Naive B cell (primary cell): ENCODE results near the gene ITGA7. TPM values are rescaled to one million over a fixed set of nuclear protein-coding genes. Genes with fewer than 3 reads are reported as not detected.

Experiments
- ATAC-seq, 2 donors: fragments of 150-1000 bp; cut with Tn5 transposase; 2 replicates each; pipeline ENCODE4 v1.10.0; 2021; ENCODE audit warnings: low read depth in 2 of 2, mild to moderate bottlenecking in 2 of 2, moderate library complexity in 2 of 2
- DNase-seq: peaks from one replicate; pipeline ENCODE4 v3.0.0; 2022
- H3K27ac Mint-ChIP-seq, 6 donors: one replicate each; pipeline ENCODE4 v1.8.0; 2020 to 2022; ENCODE audit warnings: mild to moderate bottlenecking in 6 of 6, mixed read lengths in 6 of 6, moderate library complexity in 5 of 6, inconsistent platforms in 2 of 6
- H3K27me3 Mint-ChIP-seq, 3 donors: one replicate each; pipeline ENCODE4 v1.8.0; 2021 to 2022; ENCODE audit warnings: mixed read lengths in 3 of 3, mild to moderate bottlenecking in 1 of 3
- H3K36me3 Mint-ChIP-seq, 2 donors: one replicate each; pipeline ENCODE4 v1.8.0; 2020 to 2022; ENCODE audit warnings: mixed read lengths in 2 of 2, inconsistent platforms in 1 of 2, mild to moderate bottlenecking in 1 of 2
- H3K4me1 Mint-ChIP-seq, 3 donors: one replicate each; pipeline ENCODE4 v1.8.0; 2020 to 2022; ENCODE audit warnings: mixed read lengths in 3 of 3, inconsistent platforms in 1 of 3, mild to moderate bottlenecking in 1 of 3, moderate library complexity in 1 of 3
- H3K4me3 Mint-ChIP-seq, 8 donors: one replicate each; pipeline ENCODE4 v1.8.0; 2020 to 2022; ENCODE audit warnings: mild to moderate bottlenecking in 8 of 8, mixed read lengths in 8 of 8, moderate library complexity in 8 of 8, inconsistent platforms in 2 of 8
- H3K9me3 Mint-ChIP-seq, 7 donors: one replicate each; pipeline ENCODE4 v1.8.0; 2020 to 2022; ENCODE audit warnings: mixed read lengths in 7 of 7, mild to moderate bottlenecking in 5 of 7, inconsistent platforms in 2 of 7, moderate library complexity in 1 of 7
- polyA plus RNA-seq, 6 donors: library from polyadenylated mRNA; unstranded; fragments of 300-500 nt; fragmentation: Illumina TruSeq; gene quantifications; one replicate each; pipeline ENCODE4 v1.2.3, GENCODE V29; 2021; ENCODE audit warnings: low read depth in 6 of 6

ITGA7 gene
- polyA plus RNA-seq, 6 donors from 2014 or later = 0.14 to 0.36 TPM; not detected in 4

DNA sequence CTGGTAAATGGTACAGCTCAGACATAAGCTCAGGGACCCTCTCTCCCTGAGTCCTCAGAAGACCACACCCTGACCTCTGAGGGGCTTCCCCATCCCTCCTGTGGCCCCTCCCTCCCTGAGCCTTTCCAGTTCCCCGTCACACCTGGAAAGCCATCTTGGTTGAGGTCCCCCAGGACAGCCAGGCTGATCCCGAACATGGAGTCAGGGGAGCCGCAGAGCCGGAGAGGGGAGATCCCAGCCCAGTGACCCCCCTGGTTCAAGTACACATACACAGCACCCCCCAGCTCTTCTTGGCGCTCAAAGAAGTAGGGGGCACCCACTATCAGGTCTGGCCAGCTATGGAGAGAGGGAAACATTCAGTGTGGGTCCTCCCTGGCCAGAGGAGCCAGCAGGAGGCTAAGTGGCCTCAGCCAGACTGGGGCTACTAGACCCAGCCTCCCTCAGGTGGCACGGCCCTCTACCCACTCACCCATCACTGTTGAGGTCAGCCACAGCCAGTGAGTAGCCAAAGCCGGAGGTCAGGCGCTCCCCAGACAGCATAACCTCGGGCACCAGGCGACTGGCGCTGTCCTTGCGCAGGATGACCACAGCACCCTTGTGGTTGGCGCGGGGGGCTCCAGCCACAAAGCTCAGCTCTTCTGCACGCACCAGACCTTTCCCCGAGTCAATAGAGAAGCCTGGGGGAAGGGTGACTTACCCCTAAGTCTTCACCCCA, 9.3 kb downstream of the ITGA7 start:
- no peak overlapping the region for H3K27ac Mint-ChIP-seq
- H3K9me3 Mint-ChIP-seq = no peaks in the 10 kb centered on the region
- H3K4me1 Mint-ChIP-seq = peaks cover 0 to 7% (median 0%) of the 10 kb centered on the region in 3 donors
- no peak overlapping the region for H3K4me3 Mint-ChIP-seq
- ATAC-seq = no peak
- no peak for DNase-seq
- H3K27me3 Mint-ChIP-seq = peaks cover 4 to 43% (median 12%) of the 10 kb centered on the region in 3 donors
- H3K36me3 Mint-ChIP-seq = no peaks in the 10 kb centered on the region

- Mint-ChIP-seq H3K9me3 (no peaks in the 10 kb centered on the region), H3K4me3 (no peak overlapping the region), H3K27me3 (peaks cover 0 to 36% (median 12%) of the 10 kb centered on the region in 3 donors), H3K4me1 (peaks cover 0 to 4% (median 0%) of the 10 kb centered on the region in 3 donors), H3K36me3 (no peaks in the 10 kb centered on the region), H3K27ac (peak overlapping the region in 1 of 6 donors; percentile 28)
- no peak for DNase-seq
- no peak for ATAC-seq
Measured at GRCh38 chr12:55697686-55698085, 10.0 kb downstream of the ITGA7 start.

- no peaks in the 10 kb centered on the region for H3K9me3 Mint-ChIP-seq
- no peak overlapping the region for H3K4me3 Mint-ChIP-seq
- no peaks in the 10 kb centered on the region for H3K36me3 Mint-ChIP-seq
- DNase-seq = no peak
- no peak for ATAC-seq
- peaks cover 0 to 36% (median 12%) of the 10 kb centered on the region in 3 donors for H3K27me3 Mint-ChIP-seq
- no peak overlapping the region for H3K27ac Mint-ChIP-seq
- H3K4me1 Mint-ChIP-seq = peaks cover 0 to 4% (median 0%) of the 10 kb centered on the region in 3 donors
Measured at GRCh38 chr12:55696796-55697462, 10.8 kb downstream of the ITGA7 start.

- Mint-ChIP-seq H3K27ac (no peak overlapping the region), H3K9me3 (no peaks in the 10 kb centered on the region), H3K4me3 (no peak overlapping the region), H3K36me3 (no peaks in the 10 kb centered on the region), H3K27me3 (peaks cover 0 to 36% (median 12%) of the 10 kb centered on the region in 3 donors), H3K4me1 (peaks cover 0 to 4% (median 0%) of the 10 kb centered on the region in 3 donors)
- DNase-seq (no peak), ATAC-seq (no peak)
Measured at GRCh38 chr12:55696141-55696540, 11.6 kb downstream of the ITGA7 start.

GRCh38 chr12:55695349-55695748, 12.4 kb downstream of the ITGA7 start:
- Mint-ChIP-seq H3K4me3 (no peak overlapping the region), H3K4me1 (peaks cover 0 to 4% (median 0%) of the 10 kb centered on the region in 3 donors), H3K27me3 (peaks cover 0 to 36% (median 12%) of the 10 kb centered on the region in 3 donors), H3K9me3 (no peaks in the 10 kb centered on the region), H3K36me3 (no peaks in the 10 kb centered on the region), H3K27ac (peak overlapping the region in 1 of 6 donors; percentile 76)
- no peak for DNase-seq
- no peak for ATAC-seq

- Mint-ChIP-seq H3K27me3 (peaks cover 0 to 30% (median 12%) of the 10 kb centered on the region in 3 donors), H3K27ac (no peak overlapping the region), H3K9me3 (no peaks in the 10 kb centered on the region)
Measured at GRCh38 chr12:55694651-55695050, 13.1 kb downstream of the ITGA7 start.

GRCh38 chr12:55694188-55694515, 13.6 kb downstream of the ITGA7 start:
- Mint-ChIP-seq H3K27me3 (peaks cover 0 to 29% (median 12%) of the 10 kb centered on the region in 3 donors), H3K9me3 (no peaks in the 10 kb centered on the region), H3K36me3 (no peaks in the 10 kb centered on the region), H3K4me1 (peaks cover 0 to 4% (median 0%) of the 10 kb centered on the region in 3 donors), H3K27ac (peak overlapping the region in 1 of 6 donors; percentile 45), H3K4me3 (peak overlapping the region in 1 of 8 donors; percentile 35)
- no peak for ATAC-seq
- no peak for DNase-seq

More at GRCh38 chr12:55694651-55695050, 13.1 kb downstream of the ITGA7 start:
- no peak for DNase-seq
- Mint-ChIP-seq H3K4me1 (peaks cover 0 to 4% (median 0%) of the 10 kb centered on the region in 3 donors), H3K4me3 (no peak overlapping the region), H3K36me3 (no peaks in the 10 kb centered on the region)
- ATAC-seq = no peak

DNA sequence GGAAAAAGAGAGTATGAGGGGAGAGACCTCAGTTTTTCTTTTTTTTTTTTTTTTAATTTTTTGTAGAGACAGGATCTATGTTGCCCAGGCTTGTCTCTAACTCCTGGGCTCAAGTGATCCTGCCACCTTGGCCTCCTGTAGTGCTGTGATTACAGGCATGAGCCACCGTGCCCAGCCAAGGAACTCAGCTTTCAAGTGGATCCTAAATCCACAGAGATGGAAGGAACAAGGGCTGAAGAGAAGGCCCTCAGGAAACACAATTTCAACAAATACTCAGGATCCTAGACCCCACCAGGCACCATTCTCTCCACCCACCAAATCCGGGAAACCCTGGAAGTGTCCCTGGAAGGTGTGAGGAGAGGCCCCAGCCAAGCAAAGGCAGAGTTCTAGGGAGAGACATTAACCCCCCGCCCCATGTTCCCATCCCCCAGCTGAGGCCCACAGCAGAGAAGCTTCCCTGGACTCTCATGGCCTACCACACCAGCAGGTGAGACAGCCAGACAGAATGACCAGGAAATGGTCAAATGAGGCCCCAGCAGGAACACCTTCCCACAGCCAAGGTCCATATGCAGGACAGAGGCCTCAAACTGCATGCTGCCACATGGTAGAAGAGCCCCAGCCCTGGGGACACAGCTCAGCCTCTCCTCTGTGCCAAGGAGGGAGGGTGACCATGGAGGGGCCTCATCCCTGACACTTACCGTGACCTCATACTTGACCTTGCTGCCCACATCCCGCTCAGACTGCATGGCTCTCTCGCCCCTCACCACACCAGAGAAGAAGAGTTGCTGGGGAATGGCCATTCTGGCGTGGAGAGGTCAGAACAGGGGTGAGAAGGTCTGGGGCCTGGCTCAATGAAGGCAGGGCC, 14.1 kb downstream of the ITGA7 start:
- DNase-seq = no peak
- Mint-ChIP-seq H3K27ac (peak overlapping the region in 3 of 6 donors; percentile 45 to 86 (median 53)), H3K27me3 (peaks cover 0 to 29% (median 12%) of the 10 kb centered on the region in 3 donors), H3K4me3 (peak overlapping the region in 1 of 8 donors; percentile 35), H3K9me3 (no peaks in the 10 kb centered on the region), H3K4me1 (peaks cover 0 to 4% (median 0%) of the 10 kb centered on the region in 3 donors), H3K36me3 (no peaks in the 10 kb centered on the region)
- no peak for ATAC-seq

DNA sequence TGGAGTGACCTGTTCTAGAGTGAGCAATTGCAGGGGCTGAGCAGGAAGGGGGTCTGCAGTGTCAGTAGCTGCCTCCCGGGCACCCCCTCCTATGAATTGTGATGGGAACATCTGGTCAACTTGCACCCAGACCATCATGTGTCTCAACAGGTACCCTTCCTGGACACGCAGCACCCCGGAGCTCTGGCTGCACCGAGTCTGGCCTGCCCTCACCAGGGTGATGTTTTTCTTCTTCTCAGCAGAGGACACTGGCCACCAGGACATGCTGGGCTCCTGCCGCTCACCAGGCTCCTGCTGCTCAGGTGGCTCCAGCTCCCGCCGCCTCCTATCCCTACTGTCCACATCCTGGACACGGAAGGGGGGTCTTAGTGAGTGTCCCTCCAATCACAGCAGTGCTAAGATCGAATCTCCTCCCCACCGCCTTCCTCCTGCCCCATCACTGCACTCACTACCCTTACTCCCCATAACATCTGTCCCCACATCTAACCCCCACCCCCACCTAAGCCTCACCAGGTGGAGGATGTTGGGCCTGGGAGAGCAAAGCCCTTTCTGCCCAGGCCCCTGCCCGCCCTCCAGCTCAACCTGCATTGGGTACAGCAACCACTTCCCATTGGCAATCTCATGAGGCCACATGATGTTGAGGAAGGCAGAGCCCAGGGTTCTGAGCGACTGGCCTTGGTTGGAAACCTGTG, 14.9 kb downstream of the ITGA7 start:
- Mint-ChIP-seq H3K36me3 (no peaks in the 10 kb centered on the region), H3K9me3 (no peaks in the 10 kb centered on the region), H3K4me3 (no peak overlapping the region), H3K4me1 (peaks cover 0 to 4% (median 2%) of the 10 kb centered on the region in 3 donors), H3K27me3 (peaks cover 0 to 26% (median 12%) of the 10 kb centered on the region in 3 donors), H3K27ac (peak overlapping the region in 1 of 6 donors; percentile 53)
- no peak for ATAC-seq
- no peak for DNase-seq

DNA sequence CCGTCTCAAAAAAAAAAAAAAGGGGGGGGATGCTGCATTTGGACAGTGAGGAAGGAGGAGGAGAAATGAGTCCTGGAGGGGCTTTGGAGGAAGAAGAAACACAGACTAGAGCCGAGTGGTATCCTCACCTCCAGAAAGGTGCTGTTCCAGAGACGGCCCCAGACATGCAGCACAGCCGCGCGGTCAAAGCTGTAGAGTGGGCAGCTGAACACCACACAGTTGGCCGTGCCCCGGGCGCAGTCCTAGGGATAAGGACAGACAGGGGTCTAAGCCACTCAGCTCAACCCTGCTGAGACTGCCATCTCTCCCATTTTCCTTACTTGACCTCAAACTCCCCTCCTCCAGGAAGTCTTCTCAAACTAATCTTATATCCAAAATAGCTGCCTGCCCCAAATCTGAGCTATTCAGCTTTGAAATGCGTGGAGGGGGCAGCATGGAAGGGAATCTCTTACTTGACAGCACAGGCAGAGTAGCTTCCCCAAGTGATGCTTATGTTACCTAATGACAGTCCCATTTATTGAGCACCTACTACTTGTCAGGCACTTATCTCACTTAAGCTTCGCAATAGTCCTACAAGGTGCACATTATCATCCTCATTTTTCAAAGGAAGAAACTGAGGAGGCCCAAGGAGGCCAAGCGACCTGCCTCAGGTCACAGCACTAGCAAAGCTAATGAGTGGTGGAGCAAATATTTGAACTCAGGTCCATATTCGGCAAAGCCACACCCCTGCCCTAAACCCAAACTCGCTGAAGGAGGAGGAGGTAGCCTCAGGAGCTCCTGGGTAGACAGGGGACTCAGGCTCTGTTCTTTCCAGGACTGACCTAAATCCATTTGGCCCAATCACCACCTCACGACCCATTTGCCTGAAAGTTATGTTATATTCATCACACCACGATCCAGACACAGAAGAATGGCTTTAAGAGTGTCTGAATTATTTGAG, 18.7 kb downstream of the ITGA7 start:
- no peaks in the 10 kb centered on the region for H3K27me3 Mint-ChIP-seq
- ATAC-seq = no peak
- no peaks in the 10 kb centered on the region for H3K36me3 Mint-ChIP-seq
- H3K9me3 Mint-ChIP-seq = no peaks in the 10 kb centered on the region
- peak overlapping the region in 1 of 6 donors; percentile 6 for H3K27ac Mint-ChIP-seq
- H3K4me3 Mint-ChIP-seq = no peak overlapping the region
- no peak for DNase-seq
- H3K4me1 Mint-ChIP-seq = peaks cover 9 to 29% (median 16%) of the 10 kb centered on the region in 3 donors

DNA sequence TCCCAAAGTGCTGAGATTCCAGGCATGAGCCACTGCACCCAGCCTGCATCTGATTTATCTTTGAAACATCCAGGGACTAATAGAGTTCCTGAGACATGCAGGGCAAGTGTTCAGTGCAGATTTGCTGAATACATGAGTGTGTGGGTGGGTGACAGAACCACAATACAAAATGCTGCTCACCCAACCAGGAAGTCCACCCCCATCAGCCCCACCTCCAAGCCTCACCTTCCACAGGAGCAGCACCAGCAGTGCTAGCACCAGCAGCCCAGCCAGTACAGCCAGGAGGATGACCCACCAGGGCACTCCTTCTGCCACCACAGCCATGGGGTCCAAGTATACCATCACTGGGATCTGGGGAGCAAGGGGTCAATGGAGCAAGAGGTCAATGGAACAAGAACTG, 20.0 kb downstream of the ITGA7 start:
- no peak for ATAC-seq
- DNase-seq = no peak
- peak overlapping the region in 3 of 6 donors; percentile 4 to 80 (median 26) for H3K27ac Mint-ChIP-seq
- H3K9me3 Mint-ChIP-seq = no peaks in the 10 kb centered on the region
- no peaks in the 10 kb centered on the region for H3K36me3 Mint-ChIP-seq
- H3K4me3 Mint-ChIP-seq = peak overlapping the region in 1 of 8 donors; percentile 29
- H3K4me1 Mint-ChIP-seq = peaks cover 12 to 35% (median 21%) of the 10 kb centered on the region in 3 donors
- H3K27me3 Mint-ChIP-seq = no peaks in the 10 kb centered on the region
